GM18505 (cell line): ENCODE results near the gene CFDP1.

Experiments used
- ATAC-seq: cut with Tn5 transposase; IDR thresholded peaks from one replicate; pipeline ENCODE4 v1.9.1; 2021; ENCODE audit not compliant: unreplicated experiment
- POLR2A ChIP-seq: IDR thresholded peaks from 4 replicates; pipeline ENCODE4 v1.6.1; 2011; ENCODE audit warnings: borderline replicate concordance; ENCODE audit not compliant: insufficient read depth, insufficient read length; ENCODE audit errors: extremely low read depth

The CFDP1 gene

DNA sequence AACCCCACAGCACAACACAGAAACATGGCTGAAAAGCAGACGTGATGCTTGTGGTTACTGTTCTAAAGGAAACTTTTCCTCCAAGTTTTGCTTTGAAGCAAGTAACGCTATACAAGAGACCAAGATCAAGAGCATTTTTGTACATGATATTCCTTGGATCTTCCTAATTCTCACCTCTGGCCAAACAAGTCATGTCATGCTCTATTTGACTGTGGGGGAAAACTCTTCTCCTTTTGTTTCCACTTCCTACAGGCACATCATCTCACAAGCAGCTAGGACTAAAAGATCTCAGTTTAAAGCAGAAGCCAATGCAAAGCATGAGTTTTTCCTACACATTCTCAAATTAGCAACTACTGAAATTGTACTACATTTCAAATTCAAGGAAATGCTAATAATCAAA, 50.7 kb downstream of the CFDP1 start:
- no peak for TF ChIP-seq POLR2A
- ATAC-seq, result no peak

DNA sequence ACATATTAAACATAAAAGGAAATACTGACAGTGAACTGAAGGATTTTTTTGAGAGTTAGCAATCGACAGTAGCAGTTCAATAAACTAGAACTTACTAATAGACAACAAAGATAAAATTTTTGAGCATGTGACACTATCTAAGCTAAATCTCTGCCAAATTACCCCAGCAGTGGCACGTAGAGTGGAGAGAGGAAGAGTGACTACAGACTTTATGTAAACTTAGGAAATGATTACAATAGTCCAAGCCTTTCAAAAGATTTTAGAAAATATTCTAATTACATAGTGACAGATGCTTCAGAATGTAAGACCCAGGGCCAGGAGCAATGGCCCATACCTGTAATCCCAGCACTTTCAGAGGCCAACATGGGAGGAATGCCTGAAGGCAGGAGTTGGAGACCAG, 52.4 kb downstream of the CFDP1 start:
- no peak for TF ChIP-seq POLR2A
- ATAC-seq, result no peak

DNA sequence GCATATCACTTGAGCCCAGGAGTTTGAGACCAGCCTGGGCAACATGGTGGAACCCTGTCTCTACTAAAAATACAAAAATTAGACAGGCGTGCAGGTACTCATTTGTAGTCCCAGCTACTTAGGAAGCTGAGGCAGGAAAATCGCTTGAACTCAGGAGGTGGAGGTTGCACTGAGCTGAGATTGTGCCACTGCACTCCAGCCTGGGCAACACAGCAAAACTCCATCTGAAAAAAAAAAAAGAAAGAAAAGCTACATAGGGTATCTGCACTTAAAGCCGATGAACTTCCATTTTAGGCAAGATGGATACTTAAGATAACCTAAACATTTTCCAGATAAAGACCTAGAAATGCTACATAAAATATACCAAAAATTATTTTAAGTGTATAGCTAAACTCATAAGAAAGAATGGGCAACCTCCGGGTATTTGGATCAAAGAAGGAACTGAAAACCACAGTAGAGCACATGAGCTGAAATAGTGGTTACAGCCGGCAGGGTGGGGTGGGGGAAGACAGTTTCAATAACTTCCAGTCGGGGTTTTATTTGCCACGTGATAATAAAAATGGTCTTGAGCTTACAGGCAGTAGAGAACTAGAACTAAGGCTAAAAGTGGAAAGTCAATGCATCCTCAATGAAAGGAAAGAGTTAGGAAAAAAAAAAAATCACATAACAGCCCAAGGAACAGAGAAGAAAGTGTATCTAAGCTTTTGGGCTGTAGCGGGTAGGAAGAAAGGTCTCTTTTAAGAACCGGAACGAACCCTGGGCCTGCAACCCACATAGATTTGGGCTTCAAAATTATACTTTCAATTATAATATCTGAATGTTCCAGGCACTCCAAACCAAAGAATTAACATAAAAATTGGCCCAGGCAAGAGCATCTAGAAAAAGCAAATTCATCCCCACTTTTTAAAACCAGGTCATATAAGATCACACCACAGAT, 53.1 kb downstream of the CFDP1 start:
- TF ChIP-seq POLR2A, result no peak
- peak; percentile 67 for ATAC-seq

DNA sequence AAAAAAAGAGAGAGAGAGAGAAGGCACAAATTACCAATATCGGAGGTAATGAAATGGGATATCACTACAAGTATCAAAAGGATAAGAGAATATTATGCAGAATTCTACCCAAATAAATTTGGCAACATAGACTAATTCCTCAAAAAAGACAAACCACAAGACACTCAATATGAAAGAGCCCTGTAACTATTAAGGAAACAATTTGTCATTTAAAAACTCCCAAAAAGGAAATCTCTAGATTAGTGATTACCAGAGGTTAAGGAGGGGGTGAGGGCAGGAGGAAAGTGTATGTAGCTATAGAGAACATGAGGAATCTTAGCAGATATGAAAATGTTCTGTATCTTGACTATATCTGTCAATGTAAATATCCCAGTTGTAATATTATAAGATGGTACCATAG, 54.0 kb downstream of the CFDP1 start:
- no peak for TF ChIP-seq POLR2A
- peak; percentile 59 for ATAC-seq

DNA sequence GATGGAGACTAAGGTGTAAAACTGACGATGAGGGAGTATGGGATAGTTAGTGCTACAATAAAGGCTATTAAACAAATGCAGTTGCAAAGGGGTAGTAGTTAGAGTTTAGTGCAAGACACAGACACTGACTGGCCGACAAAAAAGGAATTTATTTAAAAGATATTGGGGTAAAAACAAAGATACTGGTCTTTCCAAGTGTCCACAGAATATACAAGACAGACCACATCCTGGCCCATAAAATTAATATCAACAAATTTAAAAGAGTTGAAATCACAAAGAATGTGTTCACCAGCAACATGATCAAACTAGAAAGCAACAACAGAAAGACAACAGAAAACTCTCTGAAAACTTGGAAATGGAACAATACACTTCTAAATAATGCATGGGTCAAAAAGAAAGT, 54.7 kb downstream of the CFDP1 start:
- no peak for ATAC-seq
- no peak for TF ChIP-seq POLR2A

DNA sequence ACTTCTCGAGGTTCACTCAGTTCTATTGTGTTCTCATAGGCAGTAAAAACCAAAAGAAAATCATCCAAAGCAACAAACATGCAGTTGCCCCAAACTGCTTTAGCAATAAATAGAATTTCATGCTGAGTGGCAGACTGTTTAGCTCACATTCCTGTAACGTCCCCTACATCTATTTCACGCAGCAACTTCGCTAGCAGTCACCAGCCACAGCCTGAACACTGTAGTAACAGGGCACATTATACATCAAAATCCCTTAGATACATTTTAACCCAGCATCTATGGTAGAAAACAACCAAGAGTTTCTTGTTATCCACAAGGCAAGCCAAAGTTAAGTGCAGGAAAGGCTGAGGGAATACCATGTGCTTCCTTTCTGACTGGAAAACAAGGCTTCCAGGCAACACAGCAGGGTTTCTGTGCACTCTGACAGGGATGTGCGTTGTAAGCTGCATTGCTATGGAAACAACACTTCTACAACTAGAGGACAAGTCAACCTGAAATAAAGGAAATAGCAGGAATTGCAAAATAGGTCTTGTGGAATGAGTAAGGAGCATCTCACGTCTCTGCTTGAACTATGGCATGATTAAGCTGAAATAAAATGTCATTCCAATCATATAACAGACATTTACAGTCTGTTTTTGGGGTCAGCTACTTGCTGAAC, 55.4 kb downstream of the CFDP1 start:
- ATAC-seq, result no peak

DNA sequence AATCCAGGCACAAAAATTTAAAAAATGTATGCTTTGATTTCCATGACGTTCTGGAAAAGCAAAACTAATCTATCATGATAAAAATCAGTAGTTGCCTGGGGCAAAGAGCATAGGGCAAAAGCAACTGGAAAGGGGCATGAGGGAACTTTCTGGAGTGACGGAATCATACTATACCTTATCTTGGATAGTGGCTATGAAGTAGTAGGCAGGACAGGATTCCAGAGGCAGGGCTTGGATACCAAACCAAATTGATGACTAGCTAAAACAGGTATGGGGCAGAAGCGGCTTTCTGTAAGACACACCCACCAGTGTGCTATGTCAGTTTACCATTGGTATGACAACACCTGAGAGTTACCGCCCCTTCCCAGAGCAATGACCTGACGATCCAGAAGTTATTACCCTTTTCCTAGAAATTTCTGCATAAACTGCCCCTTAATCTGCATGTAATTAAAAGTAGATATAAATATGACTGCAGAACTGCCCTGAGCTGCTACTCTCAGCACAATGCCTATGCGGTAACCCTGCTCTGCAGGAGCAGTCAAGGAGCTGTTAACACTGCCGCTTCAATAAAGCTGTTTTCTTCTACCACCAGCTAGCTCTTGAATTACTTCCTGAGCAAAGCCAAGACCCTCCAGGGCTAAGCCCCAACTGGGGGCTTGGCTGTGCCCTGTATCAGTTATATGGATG, 56.7 kb downstream of the CFDP1 start:
- TF ChIP-seq POLR2A, result no peak
- no peak for ATAC-seq

More for the DNA sequence above, 55.4 kb downstream of the CFDP1 start:
- TF ChIP-seq POLR2A, result no peak

DNA sequence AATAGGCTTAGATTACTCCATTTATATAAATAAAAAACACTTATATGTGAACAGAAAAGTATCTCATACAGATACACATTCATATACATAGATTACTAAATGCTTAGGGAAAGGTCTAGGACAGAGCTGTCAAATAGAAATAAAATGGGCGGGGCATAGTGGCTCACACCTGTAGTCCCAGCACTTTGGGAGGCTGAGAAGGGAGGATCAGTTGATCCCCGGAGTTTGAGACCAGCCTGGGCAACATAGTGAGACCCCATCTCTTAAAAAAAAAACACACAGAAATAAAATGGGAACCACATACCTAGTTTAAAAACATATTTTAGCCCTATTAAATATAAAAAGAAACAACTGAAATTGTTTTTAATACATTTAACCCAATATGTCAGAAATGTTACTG, 58.9 kb downstream of the CFDP1 start:
- ATAC-seq, result no peak
- TF ChIP-seq POLR2A, result no peak

DNA sequence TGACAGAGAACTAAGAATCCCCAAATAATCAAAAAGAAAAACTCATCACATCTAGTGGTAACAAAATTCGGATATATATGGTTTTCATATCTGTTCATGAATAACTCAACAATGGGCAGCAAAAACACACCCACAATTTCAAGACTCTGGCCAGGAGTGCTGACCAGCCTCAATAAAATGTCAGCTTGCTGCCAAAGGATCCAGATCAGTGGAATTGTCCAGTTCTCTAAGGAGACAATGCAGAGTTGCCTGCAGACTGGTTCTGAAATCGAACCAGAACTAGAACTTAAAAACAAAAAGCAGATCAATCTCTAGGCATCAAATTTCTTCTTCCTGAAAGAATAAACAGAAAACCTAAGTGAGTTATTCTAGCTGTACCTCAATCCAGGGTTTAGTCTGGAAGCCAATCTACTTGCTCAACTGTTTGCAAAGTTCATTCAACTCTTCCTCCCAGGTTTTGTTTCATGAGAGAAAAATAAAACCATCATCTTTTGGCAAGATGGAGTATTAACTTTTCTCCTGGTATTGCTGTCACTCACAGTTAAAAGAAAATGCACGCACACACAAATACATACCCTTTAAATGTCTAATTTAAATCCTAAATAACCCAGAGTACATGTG, 61.0 kb downstream of the CFDP1 start:
- no peak for ATAC-seq

DNA sequence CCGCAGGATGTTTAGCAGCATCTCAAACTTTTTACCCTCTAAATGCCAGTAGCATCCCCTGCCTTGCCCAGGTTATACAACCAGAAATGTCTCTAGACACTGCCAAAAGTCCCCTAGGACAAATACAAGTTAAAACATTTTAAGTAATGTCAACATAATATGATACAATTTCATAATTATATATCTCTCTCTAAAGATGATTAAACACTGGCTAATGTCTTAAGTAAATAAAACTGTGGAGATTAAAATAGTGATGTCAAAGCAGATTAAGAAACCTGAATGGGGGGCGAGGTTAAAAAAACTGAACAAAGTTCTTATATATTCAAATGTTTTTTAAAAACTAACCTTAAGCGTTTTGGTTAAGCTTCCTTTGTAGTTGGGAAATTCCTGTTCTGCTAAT, 62.1 kb downstream of the CFDP1 start:
- TF ChIP-seq POLR2A, result no peak
- no peak for ATAC-seq

More for the DNA sequence above, 61.0 kb downstream of the CFDP1 start:
- TF ChIP-seq POLR2A, result no peak

DNA sequence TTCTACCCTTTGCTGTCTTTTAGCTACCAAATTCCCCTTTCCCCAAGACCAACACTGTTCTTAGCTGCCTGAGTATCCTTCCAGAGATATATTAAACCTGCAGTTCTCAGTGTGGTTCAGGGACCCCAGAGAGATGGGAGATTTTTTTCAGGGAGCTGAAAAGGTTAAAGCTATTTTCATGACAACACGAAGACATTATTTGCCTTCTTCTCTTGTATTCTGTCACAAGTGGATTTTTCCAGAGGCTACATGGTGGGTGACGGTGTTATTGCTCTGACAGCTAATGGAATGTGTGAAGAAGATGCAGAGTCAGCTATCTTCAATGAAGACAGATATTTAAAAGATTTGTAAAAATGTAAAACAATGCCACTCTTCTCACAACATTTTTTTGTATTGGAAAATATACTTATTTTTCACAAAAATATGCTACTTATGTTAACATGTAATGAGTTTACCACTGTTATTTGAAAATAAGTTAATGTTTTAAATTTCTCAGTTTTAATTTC, 69.0 kb downstream of the CFDP1 start:
- ATAC-seq, result no peak
- no peak for TF ChIP-seq POLR2A

DNA sequence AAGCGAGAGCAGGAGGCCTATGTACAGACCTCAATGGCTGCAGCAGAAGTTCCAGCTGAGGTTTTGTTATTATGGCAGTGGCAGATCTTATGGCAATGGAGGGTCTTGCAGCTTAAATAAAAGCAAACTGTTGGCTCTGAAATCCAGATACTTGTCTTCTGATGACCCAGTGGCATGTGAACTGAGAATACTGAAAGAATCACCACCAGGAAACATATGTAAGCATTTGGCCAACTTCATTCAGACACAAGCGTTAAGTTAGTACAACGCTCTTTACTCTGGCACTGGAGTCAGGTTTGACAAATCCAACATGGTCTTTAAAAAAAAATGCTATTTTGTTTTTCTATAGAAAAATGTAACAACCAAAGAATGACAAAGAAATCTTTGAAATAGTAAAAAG, 70.5 kb downstream of the CFDP1 start:
- ATAC-seq, result no peak
- no peak for TF ChIP-seq POLR2A

DNA sequence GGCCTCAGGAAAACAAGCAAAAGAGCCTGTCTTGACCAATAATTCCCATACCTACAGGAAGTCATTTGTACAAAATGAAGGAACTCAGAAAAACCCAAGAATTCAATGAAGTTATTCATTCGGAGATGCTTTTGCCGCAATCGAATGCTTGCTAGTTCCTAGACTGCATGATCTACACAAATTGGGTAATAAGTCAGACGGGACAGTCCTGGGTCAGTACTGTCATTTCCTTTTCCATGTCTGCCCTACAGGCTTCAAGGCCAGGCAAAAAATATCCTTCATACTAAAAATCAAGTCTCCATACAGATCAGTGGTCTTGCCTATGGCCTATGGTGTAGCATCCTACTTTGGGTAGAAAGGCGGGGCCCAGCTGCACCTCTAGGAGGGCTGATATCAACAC, 71.4 kb downstream of the CFDP1 start:
- no peak for ATAC-seq
- no peak for TF ChIP-seq POLR2A

DNA sequence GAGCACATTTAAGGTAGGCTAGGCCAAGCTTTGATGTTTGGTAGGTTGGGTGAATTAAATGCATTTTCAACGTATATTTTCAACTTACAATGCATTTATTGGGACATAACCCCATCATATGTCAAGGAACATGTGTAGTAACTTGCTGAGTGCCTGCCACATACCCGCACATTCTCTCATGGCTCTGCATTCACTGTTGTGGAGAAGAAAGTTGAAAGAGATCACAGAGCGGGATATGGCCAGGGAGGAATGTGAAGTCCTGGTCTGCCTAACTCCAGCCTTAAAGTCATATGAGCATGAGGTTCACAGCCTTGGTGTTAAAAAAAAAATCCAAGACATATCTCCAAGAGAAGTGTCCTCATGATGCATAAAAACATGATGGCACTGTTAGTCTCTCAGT, 79.1 kb downstream of the CFDP1 start:
- no peak for ATAC-seq
- TF ChIP-seq POLR2A, result no peak

DNA sequence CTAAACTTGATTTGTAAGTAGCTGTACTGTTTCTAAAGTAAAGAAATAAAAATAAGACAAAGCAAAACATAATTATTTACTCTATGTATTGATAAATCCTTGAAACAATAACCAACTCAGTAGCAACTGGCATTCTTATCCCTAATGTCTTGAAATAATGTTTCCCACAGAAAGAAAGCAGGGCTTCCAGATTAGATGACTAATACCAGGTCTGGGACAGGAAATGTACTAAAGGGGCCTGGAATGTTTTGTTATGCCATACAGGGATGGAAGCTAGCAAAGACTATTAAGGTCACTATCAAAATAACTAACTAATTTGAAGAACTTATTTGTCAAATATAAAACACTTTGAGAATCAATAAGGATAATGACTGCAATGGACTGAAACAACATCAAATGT, 82.1 kb downstream of the CFDP1 start:
- no peak for TF ChIP-seq POLR2A
- ATAC-seq, result no peak
